ENCODE measurements around the gene CCNJ.
"Not testable (repeated sequence)": the region's sequence is repeated elsewhere in the genome, so short reads cannot be mapped to it uniquely, and the experiment has no call there.

GRCh38 chr10:95994376-95994775, 49.0 kb upstream of the CCNJ start:
- not testable (repeated sequence) for TF ChIP-seq POLR2A (IDR thresholded peaks at IDR 0.05; ENCODE audit: low read length); GATA1 (IDR thresholded peaks at IDR 0.05; ENCODE audit: low read depth, low read length)
